GM13976 (cell line): ENCODE results near the gene SLC25A24.

Experiments
- DNase-seq: peaks from one replicate; pipeline ENCODE4 v3.0.0; 2012; ENCODE audit warnings: low spot score
- CTCF ChIP-seq: IDR thresholded peaks from 2 replicates; pipeline ENCODE4 v1.5.1; 2012; ENCODE audit warnings: borderline replicate concordance, mild to moderate bottlenecking; ENCODE audit not compliant: insufficient read depth; ENCODE audit errors: extremely low read depth, missing control alignments, control extremely low read depth
- in situ Hi-C: fragments of 300-500 bp; cut with MboI; formaldehyde crosslinking; loops from one replicate; pipeline ENCODE4 v1.12.0; 2022; ENCODE audit warnings: low sequenced_read_pairs, mixed read lengths, inconsistent platforms; ENCODE audit not compliant: unreplicated experiment

SLC25A24 gene

GRCh38 chr1:108124622-108125311 is 75.4 kb downstream of the SLC25A24 start:
- no peak for DNase-seq
- in situ Hi-C loops: loop anchor here (5.0 kb wide), 1 partner anchor 337 kb away; no protein-coding TSS in a partner anchor
- no peak for TF ChIP-seq CTCF

GRCh38 chr1:108124023-108124422 is 76.1 kb downstream of the SLC25A24 start:
- TF ChIP-seq CTCF: no peak
- no peak for DNase-seq
- in situ Hi-C loops: no loop called here

GRCh38 chr1:108121358-108122143 is 78.6 kb downstream of the SLC25A24 start:
- in situ Hi-C loops: no loop called here
- no peak for DNase-seq
- no peak for TF ChIP-seq CTCF

- DNase-seq: no peak
- in situ Hi-C loops: no loop called here
- no peak for TF ChIP-seq CTCF
These were observed 80.0 kb downstream of the SLC25A24 start for GRCh38 chr1:108120163-108120562.

- DNase-seq: no peak
- in situ Hi-C loops: no loop called here
- TF ChIP-seq CTCF: no peak
These were observed 80.6 kb downstream of the SLC25A24 start for GRCh38 chr1:108119500-108119899.

- TF ChIP-seq CTCF: no peak
- no peak for DNase-seq
- in situ Hi-C loops: no loop called here
These were observed 81.9 kb downstream of the SLC25A24 start for GRCh38 chr1:108117945-108118902.
